ENCODE data around the gene SEC61B. TPM values are rescaled to one million over a fixed set of nuclear protein-coding genes. Genes with fewer than 3 reads are reported as not detected.
"Not testable (repeated sequence)": the region's sequence is repeated elsewhere in the genome, so short reads cannot be mapped to it uniquely, and the experiment has no call there.

The SEC61B gene
- total RNA-seq, 4 donors from 2014 or later = 12.8 to 244 (median 70.1) TPM

GRCh38 chr9:99235926-99236634 lies 14.0 kb downstream of the SEC61B start:
- Histone ChIP-seq H3K27ac (no peak overlapping the region), H3K36me3 (no peaks in the 10 kb centered on the region), H3K4me1 (no peaks in the 10 kb centered on the region), H3K4me3 (no peak overlapping the region), H3K9me3 (no peaks in the 10 kb centered on the region), H3K27me3 (no peaks in the 10 kb centered on the region)
- intact Hi-C loops (cut with DNase I; ENCODE audit: low total_unique reads) = no loop called here
- no peak for DNase-seq
- no peak for TF ChIP-seq CTCF (IDR thresholded peaks at IDR 0.05)
- no peak for TF ChIP-seq POLR2A (IDR thresholded peaks at IDR 0.05)

- H3K36me3 ChIP-seq = no peaks in the 10 kb centered on the region
- H3K4me3 ChIP-seq = no peak overlapping the region
- no peak for DNase-seq
- no peaks in the 10 kb centered on the region for H3K9me3 ChIP-seq
- intact Hi-C loops (cut with DNase I; ENCODE audit: low total_unique reads) = no loop called here
- H3K27me3 ChIP-seq = no peaks in the 10 kb centered on the region
- TF ChIP-seq CTCF (IDR thresholded peaks at IDR 0.05) (no peak), POLR2A (IDR thresholded peaks at IDR 0.05) (no peak)
- H3K4me1 ChIP-seq = no peaks in the 10 kb centered on the region
- H3K27ac ChIP-seq = no peak overlapping the region
Measured at GRCh38 chr9:99237356-99237755, 15.3 kb downstream of the SEC61B start.

- H3K4me1 ChIP-seq; H3K27me3 ChIP-seq; intact Hi-C loops (cut with DNase I; ENCODE audit: low total_unique reads); H3K36me3 ChIP-seq; DNase-seq; H3K27ac ChIP-seq; H3K9me3 ChIP-seq; H3K4me3 ChIP-seq: not testable (repeated sequence)
Measured at GRCh38 chr9:99237849-99238248, 15.8 kb downstream of the SEC61B start.

GRCh38 chr9:99238331-99238730 lies 16.2 kb downstream of the SEC61B start:
- H3K36me3 ChIP-seq = no peaks in the 10 kb centered on the region
- TF ChIP-seq POLR2A (IDR thresholded peaks at IDR 0.05) (no peak), CTCF (IDR thresholded peaks at IDR 0.05) (no peak)
- no peak for DNase-seq
- no peak overlapping the region for H3K27ac ChIP-seq
- H3K9me3 ChIP-seq = no peaks in the 10 kb centered on the region
- intact Hi-C loops (cut with DNase I; ENCODE audit: low total_unique reads) = no loop called here
- no peaks in the 10 kb centered on the region for H3K27me3 ChIP-seq
- H3K4me3 ChIP-seq = no peak overlapping the region
- H3K4me1 ChIP-seq = no peaks in the 10 kb centered on the region

- no peak for TF ChIP-seq CTCF (IDR thresholded peaks at IDR 0.05)
- Histone ChIP-seq H3K9me3 (no peaks in the 10 kb centered on the region), H3K27me3 (no peaks in the 10 kb centered on the region), H3K4me3 (no peak overlapping the region), H3K36me3 (no peaks in the 10 kb centered on the region), H3K27ac (no peak overlapping the region), H3K4me1 (no peaks in the 10 kb centered on the region)
- intact Hi-C loops (cut with DNase I; ENCODE audit: low total_unique reads) = no loop called here
- DNase-seq = no peak
Measured at GRCh38 chr9:99239341-99240060, 17.4 kb downstream of the SEC61B start.

Data from uterus (tissue), 4 donors.